D721Med (cell line): ENCODE results near the gene CDKAL1.

ENCODE experiments used
- DNase-seq: peaks from one replicate; pipeline ENCODE4 v3.0.0; 2011; ENCODE audit warnings: low spot score; ENCODE audit not compliant: insufficient read length
- FAIRE-seq: peaks from 2 replicates; lab custom pipeline; 2011; peaks lifted over from hg19 to GRCh38; lab: Jason Lieb, UNC
- TF ChIP-seq, protein P1 (sequence below): IDR thresholded peaks from 2 replicates; pipeline ENCODE4 v1.5.1; 2012; ENCODE audit warnings: mild to moderate bottlenecking, control low read depth; ENCODE audit not compliant: insufficient read depth; ENCODE audit errors: missing control alignments

CDKAL1 gene

GRCh38 chr6:20861481-20861880 lies 327.2 kb downstream of the CDKAL1 start:
- FAIRE-seq: no peak
- TF ChIP-seq, protein P1, sequence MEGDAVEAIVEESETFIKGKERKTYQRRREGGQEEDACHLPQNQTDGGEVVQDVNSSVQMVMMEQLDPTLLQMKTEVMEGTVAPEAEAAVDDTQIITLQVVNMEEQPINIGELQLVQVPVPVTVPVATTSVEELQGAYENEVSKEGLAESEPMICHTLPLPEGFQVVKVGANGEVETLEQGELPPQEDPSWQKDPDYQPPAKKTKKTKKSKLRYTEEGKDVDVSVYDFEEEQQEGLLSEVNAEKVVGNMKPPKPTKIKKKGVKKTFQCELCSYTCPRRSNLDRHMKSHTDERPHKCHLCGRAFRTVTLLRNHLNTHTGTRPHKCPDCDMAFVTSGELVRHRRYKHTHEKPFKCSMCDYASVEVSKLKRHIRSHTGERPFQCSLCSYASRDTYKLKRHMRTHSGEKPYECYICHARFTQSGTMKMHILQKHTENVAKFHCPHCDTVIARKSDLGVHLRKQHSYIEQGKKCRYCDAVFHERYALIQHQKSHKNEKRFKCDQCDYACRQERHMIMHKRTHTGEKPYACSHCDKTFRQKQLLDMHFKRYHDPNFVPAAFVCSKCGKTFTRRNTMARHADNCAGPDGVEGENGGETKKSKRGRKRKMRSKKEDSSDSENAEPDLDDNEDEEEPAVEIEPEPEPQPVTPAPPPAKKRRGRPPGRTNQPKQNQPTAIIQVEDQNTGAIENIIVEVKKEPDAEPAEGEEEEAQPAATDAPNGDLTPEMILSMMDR: no peak
- DNase-seq: no peak

- no peak for FAIRE-seq
- DNase-seq: no peak
- TF ChIP-seq, protein P1: no peak
Observed at GRCh38 chr6:20866036-20866435, 331.8 kb downstream of the CDKAL1 start.

GRCh38 chr6:20866935-20867703 lies 332.9 kb downstream of the CDKAL1 start:
- DNase-seq: no peak
- FAIRE-seq: peak; percentile 91
- TF ChIP-seq, protein P1: no peak

GRCh38 chr6:20868397-20869096 lies 334.3 kb downstream of the CDKAL1 start:
- TF ChIP-seq, protein P1: no peak
- FAIRE-seq (peak; percentile 82), DNase-seq (no peak)

DNA sequence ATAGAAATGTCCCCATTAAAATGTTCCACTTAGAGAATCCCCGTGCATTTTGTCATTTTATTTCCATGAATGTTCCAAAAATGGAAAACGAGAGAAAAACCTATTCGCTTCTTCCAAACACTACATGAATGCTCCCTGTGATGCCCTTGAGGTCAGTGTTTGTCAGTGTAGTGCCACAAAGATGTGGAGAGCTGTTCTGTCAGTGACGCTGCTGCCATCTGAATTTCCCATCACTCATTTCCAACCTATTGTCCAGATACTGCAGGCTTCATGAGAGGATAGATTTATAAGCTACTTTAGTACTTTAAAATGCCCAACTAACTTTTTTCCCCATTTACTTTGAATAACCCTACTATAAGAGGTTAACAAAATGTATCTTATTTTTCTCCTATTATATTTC lies 335.8 kb downstream of the CDKAL1 start:
- TF ChIP-seq, protein P1: no peak
- no peak for FAIRE-seq
- no peak for DNase-seq

GRCh38 chr6:20870493-20870892 lies 336.2 kb downstream of the CDKAL1 start:
- TF ChIP-seq, protein P1: no peak
- FAIRE-seq (no peak), DNase-seq (no peak)
